H1 (cell line): ENCODE data around the gene LRRTM4. TPM values are rescaled to one million over a fixed set of nuclear protein-coding genes. Genes with fewer than 3 reads are reported as not detected.

Experiments
- CTCF ChIA-PET: fragments of 300-600 bp; sonication (Branson Sonifier 250); formaldehyde crosslinking; loops from one replicate; lab custom pipeline; 2021; ENCODE audit not compliant: partially characterized antibody; lab: Charles Lee
- POLR2A ChIA-PET: fragments of 300-600 bp; sonication (Branson Sonifier 250); formaldehyde crosslinking; loops from one replicate; lab custom pipeline; 2021; ENCODE audit warnings: inconsistent platforms; ENCODE audit not compliant: partially characterized antibody; lab: Charles Lee
- DNase-seq, 2 experiments: peaks; one replicate each; pipeline versions ENCODE4 v3.0.0 to v3.0.0-alpha.2; 2010 to 2022; ENCODE audit warnings: low spot score in 2 of 2, low read depth in 1 of 2, mixed read lengths in 1 of 2
- FAIRE-seq: peaks from 2 replicates; lab custom pipeline; 2011; peaks lifted over from hg19 to GRCh38; lab: Jason Lieb, UNC
- H2AFZ ChIP-seq: 2 replicates; pipeline ENCODE4 v1.8.1; 2012; ENCODE audit warnings: low read length, inconsistent platforms
- H2AK5ac ChIP-seq: 2 replicates; pipeline ENCODE4 v1.6.1; 2013; ENCODE audit warnings: low read depth, low read length
- H2BK120ac ChIP-seq: replicated peaks from 2 replicates; pipeline ENCODE3; 2013; ENCODE audit warnings: low read depth, low read length, inconsistent platforms
- H2BK12ac ChIP-seq: 2 replicates; pipeline ENCODE4 v1.6.1; 2013; ENCODE audit warnings: low read depth, low read length
- H2BK15ac ChIP-seq: 2 replicates; pipeline ENCODE4 v1.6.1; 2013; ENCODE audit warnings: low read length
- H2BK20ac ChIP-seq: 2 replicates; pipeline ENCODE4 v1.6.1; 2013; ENCODE audit warnings: low read length
- H2BK5ac ChIP-seq: 2 replicates; pipeline ENCODE4 v1.6.1; 2013; ENCODE audit warnings: low read depth, low read length
- H3K14ac ChIP-seq: 2 replicates; pipeline ENCODE4 v1.6.1; 2013; ENCODE audit warnings: inconsistent platforms; ENCODE audit not compliant: insufficient read length
- H3K18ac ChIP-seq: 2 replicates; pipeline ENCODE4 v1.6.1; 2013; ENCODE audit warnings: low read length; ENCODE audit errors: extremely low read depth
- H3K23ac ChIP-seq: 2 replicates; pipeline ENCODE4 v1.6.1; 2013; ENCODE audit warnings: inconsistent platforms; ENCODE audit not compliant: insufficient read length
- H3K23me2 ChIP-seq: 2 replicates; pipeline ENCODE4 v1.6.1; 2013; ENCODE audit warnings: low read depth, low read length
- H3K27ac ChIP-seq: 2 replicates; pipeline ENCODE4 v1.6.1; 2011; ENCODE audit warnings: low read depth, low read length, inconsistent platforms
- H3K27me3 ChIP-seq, 4 experiments: replicated peaks in 1 of 4; 1 replicate in 1 of 4; 2 replicates in 3 of 4; pipeline versions ENCODE4 v1.6.1 to v1.8.1; 2011 to 2013; ENCODE audit warnings: low read length in 3 of 4, mild to moderate bottlenecking in 3 of 4, inconsistent platforms in 2 of 4, mixed read lengths in 2 of 4, moderate library complexity in 1 of 4; ENCODE audit not compliant: control insufficient read depth in 3 of 4, insufficient read depth in 3 of 4; ENCODE audit errors: extremely low read depth in 1 of 4
- H3K36me3 ChIP-seq, 4 experiments: 2 replicates each; pipeline versions ENCODE4 v1.6.1 to v1.8.1; 2011 to 2013; ENCODE audit warnings: mild to moderate bottlenecking in 4 of 4, low read length in 3 of 4, moderate library complexity in 2 of 4, control low read depth in 1 of 4, inconsistent platforms in 1 of 4; ENCODE audit not compliant: insufficient read depth in 4 of 4, control insufficient read depth in 2 of 4
- H3K4ac ChIP-seq: replicated peaks from 2 replicates; pipeline ENCODE3; 2013; ENCODE audit warnings: low read length, low read depth, mixed read lengths, inconsistent platforms; ENCODE audit not compliant: insufficient read length
- H3K4me1 ChIP-seq, 4 experiments: replicated peaks in 1 of 4; 1 replicate in 1 of 4; 2 replicates in 3 of 4; pipeline versions ENCODE4 v1.6.1 to v1.8.1; 2011 to 2013; ENCODE audit warnings: low read length in 3 of 4, inconsistent platforms in 2 of 4, mixed read lengths in 1 of 4; ENCODE audit not compliant: insufficient read depth in 4 of 4, control insufficient read depth in 3 of 4
- H3K4me2 ChIP-seq, 2 experiments: 2 replicates each; pipeline versions ENCODE4 v1.6.1 to v1.8.1; 2011 to 2013; ENCODE audit warnings: low read depth in 2 of 2, low read length in 2 of 2, control low read depth in 1 of 2, inconsistent platforms in 1 of 2, mild to moderate bottlenecking in 1 of 2; ENCODE audit not compliant: insufficient read depth in 1 of 2
- H3K4me3 ChIP-seq, 4 experiments: fragments of 200-600, 300-600 bp in 1 of 4; sonication (generic), shearing (Covaris generic), sonication (Bioruptor Twin) in 1 of 4; 2 replicates each; pipeline versions ENCODE4 v1.5.1 to v1.8.1; 2011 to 2016; ENCODE audit warnings: low read length in 4 of 4, low read depth in 3 of 4, control low read depth in 2 of 4, inconsistent platforms in 2 of 4, mild to moderate bottlenecking in 2 of 4, mixed read lengths in 1 of 4, moderate library complexity in 1 of 4; ENCODE audit not compliant: insufficient read depth in 2 of 4; ENCODE audit errors: extremely low read depth in 1 of 4
- H3K56ac ChIP-seq: replicated peaks from 2 replicates; pipeline ENCODE3; 2013; ENCODE audit warnings: low read depth, mild to moderate bottlenecking, mixed read lengths, low read length, inconsistent platforms; ENCODE audit not compliant: insufficient read length
- H3K79me1 ChIP-seq: 2 replicates; pipeline ENCODE4 v1.6.1; 2013; ENCODE audit warnings: low read depth, low read length, control low read depth
- H3K79me2 ChIP-seq, 2 experiments: 2 replicates each; pipeline versions ENCODE4 v1.6.1 to v1.8.1; 2012 to 2013; ENCODE audit warnings: low read length in 2 of 2, mild to moderate bottlenecking in 2 of 2, inconsistent platforms in 1 of 2; ENCODE audit not compliant: insufficient read depth in 2 of 2, control insufficient read depth in 1 of 2
- H3K9ac ChIP-seq, 4 experiments: replicated peaks in 1 of 4; 1 replicate in 1 of 4; 2 replicates in 3 of 4; pipeline versions ENCODE4 v1.6.1 to v1.8.1; 2011 to 2013; ENCODE audit warnings: low read depth in 3 of 4, low read length in 3 of 4, control low read depth in 2 of 4, mild to moderate bottlenecking in 2 of 4, moderate library complexity in 2 of 4, inconsistent platforms in 1 of 4; ENCODE audit errors: extremely low read depth in 1 of 4
- H3K9me3 ChIP-seq, 2 experiments: 2 replicates each; pipeline versions ENCODE4 v1.6.1 to v1.8.1; 2012 to 2013; ENCODE audit warnings: mild to moderate bottlenecking in 2 of 2, moderate library complexity in 2 of 2, control low read depth in 1 of 2, inconsistent platforms in 1 of 2, low read depth in 1 of 2, low read length in 1 of 2, mixed read lengths in 1 of 2; ENCODE audit not compliant: insufficient read depth in 2 of 2
- H4K20me1 ChIP-seq, 2 experiments: replicated peaks in 1 of 2; 2 replicates each; pipeline versions ENCODE3 to v1.8.1; 2011 to 2013; ENCODE audit warnings: inconsistent platforms in 2 of 2, low read length in 2 of 2, mild to moderate bottlenecking in 1 of 2; ENCODE audit not compliant: insufficient read depth in 2 of 2, control insufficient read depth in 1 of 2
- H4K5ac ChIP-seq: 2 replicates; pipeline ENCODE4 v1.6.1; 2013; ENCODE audit warnings: low read length, low read depth, mixed read lengths, inconsistent platforms; ENCODE audit not compliant: insufficient read length
- H4K8ac ChIP-seq: 2 replicates; pipeline ENCODE4 v1.8.0; 2013; ENCODE audit warnings: mild to moderate bottlenecking, moderate library complexity, low read length, inconsistent platforms; ENCODE audit not compliant: insufficient read depth; ENCODE audit errors: extremely low read depth
- H4K91ac ChIP-seq: replicated peaks from 2 replicates; pipeline ENCODE3; 2013; ENCODE audit warnings: low read length, mixed read lengths, inconsistent platforms; ENCODE audit not compliant: insufficient read length
- ATF2 ChIP-seq: IDR thresholded peaks from 2 replicates; pipeline ENCODE4 v1.6.1; 2012; ENCODE audit warnings: low read length, inconsistent platforms
- BCL11A ChIP-seq, 2 experiments: IDR thresholded peaks; one replicate each; pipeline ENCODE4 v1.6.1; 2011; ENCODE audit warnings: low read depth in 2 of 2, low read length in 2 of 2, mild to moderate bottlenecking in 2 of 2
- GABPA ChIP-seq: IDR thresholded peaks from 2 replicates; pipeline ENCODE4 v1.6.1; 2011; ENCODE audit warnings: mild to moderate bottlenecking, low read length, moderate library complexity, borderline replicate concordance; ENCODE audit not compliant: insufficient read depth
- GTF2F1 ChIP-seq: IDR thresholded peaks from 2 replicates; pipeline ENCODE4 v1.6.1; 2012; ENCODE audit warnings: low read depth, low read length, improper control_type of control experiment, borderline replicate concordance
- POLR2AphosphoS5 ChIP-seq: IDR thresholded peaks from 2 replicates; pipeline ENCODE4 v1.6.1; 2011; ENCODE audit warnings: low read depth, low read length
- SAP30 ChIP-seq: fragments of 300-600 bp; sonication (generic); IDR thresholded peaks from 2 replicates; pipeline ENCODE4 v1.7.1; 2012; ENCODE audit warnings: low read length, moderate library complexity, mild to moderate bottlenecking, inconsistent platforms; ENCODE audit not compliant: insufficient read depth, insufficient replicate concordance
- SIN3A ChIP-seq, 2 experiments: IDR thresholded peaks in 1 of 2; conservative IDR thresholded peaks in 1 of 2; 2 replicates each; pipeline ENCODE4 v1.6.1; 2011 to 2012; ENCODE audit warnings: low read length in 2 of 2, improper control_type of control experiment in 1 of 2, low read depth in 1 of 2, mild to moderate bottlenecking in 1 of 2
- TAF7 ChIP-seq: optimal IDR thresholded peaks from 2 replicates; pipeline ENCODE3; 2011; ENCODE audit warnings: low read depth, mild to moderate bottlenecking, inconsistent platforms, low read length, moderate library complexity, borderline replicate concordance
- TCF12 ChIP-seq: IDR thresholded peaks from 2 replicates; pipeline ENCODE4 v1.6.1; 2011; ENCODE audit warnings: low read depth, mild to moderate bottlenecking, low read length
- USF2 ChIP-seq: IDR thresholded peaks from 2 replicates; pipeline ENCODE4 v1.6.1; 2011; ENCODE audit warnings: low read length, improper control_type of control experiment
- YY1 ChIP-seq: IDR thresholded peaks from 2 replicates; pipeline ENCODE4 v1.6.1; 2011; ENCODE audit warnings: low read depth, mild to moderate bottlenecking, low read length
- WGBS, 2 experiments: shearing (Covaris generic) in 1 of 2; methylation state at CpG; one replicate each; pipeline versions ENCODE4 v1.1.6 to v1.1.7; 2013 to 2015; ENCODE audit warnings: low lambda C conversion rate in 2 of 2, mixed read lengths in 2 of 2, inconsistent platforms in 1 of 2, low coverage in 1 of 2, missing lambda C conversion rate in 1 of 2; ENCODE audit not compliant: insufficient replicate concordance in 2 of 2, insufficient coverage in 1 of 2, insufficient read length in 1 of 2; ENCODE audit errors: extremely low coverage in 1 of 2, missing lambda C conversion rate in 1 of 2; 5-methylcytosine and 5-hydroxymethylcytosine counted together
- polyA plus RNA-seq, 7 experiments: library from polyadenylated mRNA; depleted of rRNA in 3 of 7; stranded (reverse) in 5 of 7; unstranded in 2 of 7; fragments of >200 nt in 5 of 7; fragments of 200-250 nt in 2 of 7; gene quantifications; 1 replicate in 5 of 7; 2 replicates in 1 of 7; 4 replicates in 1 of 7; pipeline versions ENCODE4 v1.2.1 to v1.2.3, GENCODE V29; 2011 to 2013; ENCODE audit warnings: missing spikeins in 2 of 7, mixed read lengths in 2 of 7
- total RNA-seq: library from RNA; stranded (reverse); fragmentation: NEBNext Ultra II Directional; extraction: Animal tissue kit (Norgen Biotek cat#: 25700); gene quantifications from 2 replicates; pipeline ENCODE4 v1.2.1, GENCODE V29; 2021

Gene LRRTM4
- total and polyA plus RNA-seq, 2 of the 8 experiments (the other 6 are each of a cell fraction or from before 2014, with no cell fraction given), result 3.6 to 9.5 TPM

GRCh38 chr2:77395011-77395410 lies 127.2 kb downstream of the LRRTM4 start:
- 91% methylated on average over 1 of the region's 1 CpG; no CpG with 5 or more reads in 1 of the 2 experiments for WGBS, 2 experiments
- CTCF ChIA-PET, result interaction anchor here (1.4 to 1.8 kb wide), 2 partner anchors 11 to 127 kb away, joined by 3 to 4 read pairs; partner anchors contain the start of gene LRRTM4
- TF ChIP-seq USF2 (no peak), POLR2AphosphoS5 (no peak), TCF12 (no peak), GTF2F1 (no peak), YY1 (no peak), TAF7 (no peak), SAP30 (no peak), ATF2 (no peak), BCL11A (IDR thresholded peaks at IDR 0.05; ENCODE audit: low read depth in 2 of 2, low read length in 2 of 2) (no peak), GABPA (no peak), SIN3A (conservative IDR thresholded peaks at IDR 0.05 in 1 of 2, IDR thresholded peaks at IDR 0.05 in 1 of 2; ENCODE audit: low read depth in 1 of 2, low read length in 2 of 2) (no peak)

More at GRCh38 chr2:77395011-77395410, 127.2 kb downstream of the LRRTM4 start:
- no peaks in the 10 kb centered on the region for H3K9me3 ChIP-seq
- H3K14ac ChIP-seq, result no peak overlapping the region
- H3K23ac ChIP-seq, result no peak overlapping the region
- H3K23me2 ChIP-seq, result no peaks in the 10 kb centered on the region
- H3K9ac ChIP-seq, result no peak overlapping the region
- H4K5ac ChIP-seq, result no peak overlapping the region
- no peak overlapping the region for H2BK15ac ChIP-seq
- peaks cover 0 to 5% (median 0%) of the 10 kb centered on the region in 4 experiments; a peak in 3 of 7 replicates for H3K4me1 ChIP-seq
- H3K79me1 ChIP-seq, result no peaks in the 10 kb centered on the region
- H3K18ac ChIP-seq, result no peak overlapping the region
- H4K20me1 ChIP-seq, result no peaks in the 10 kb centered on the region
- H2BK5ac ChIP-seq, result no peak overlapping the region
- no peak for DNase-seq
- no peak overlapping the region for H2AK5ac ChIP-seq
- H4K8ac ChIP-seq, result no peak overlapping the region
- H3K4me2 ChIP-seq, result no peak overlapping the region
- no peak for FAIRE-seq
- no peaks in the 10 kb centered on the region for H3K27me3 ChIP-seq
- H2BK20ac ChIP-seq, result no peak overlapping the region
- H3K36me3 ChIP-seq, result no peaks in the 10 kb centered on the region
- H4K91ac ChIP-seq, result no peak overlapping the region
- no peak overlapping the region for H3K27ac ChIP-seq
- no peak overlapping the region for H3K56ac ChIP-seq
- H2BK120ac ChIP-seq, result no peak overlapping the region
- H3K79me2 ChIP-seq, result no peaks in the 10 kb centered on the region
- H2AFZ ChIP-seq, result no peak overlapping the region
- H3K4ac ChIP-seq, result no peak overlapping the region
- POLR2A ChIA-PET, result interaction anchor here (0.6 kb wide), 1 partner anchor 311 kb away, joined by 3 read pairs; no protein-coding TSS in a partner anchor
- no peak overlapping the region for H3K4me3 ChIP-seq
- no peak overlapping the region for H2BK12ac ChIP-seq
